Lung (tissue), 12 donors: ENCODE data around the gene APLN. TPM values are rescaled to one million over a fixed set of nuclear protein-coding genes. Genes with fewer than 3 reads are reported as not detected.

Experiments
- ATAC-seq: fragments of 200-7000 bp; cut with Tn5 transposase; one replicate; pipeline ENCODE4 v1.9.1; 2020; ENCODE audit warnings: moderate number of reproducible peaks; ENCODE audit not compliant: insufficient read depth, low FRiP score
- DNase-seq, 3 donors: peaks; one replicate each; pipeline ENCODE4 v3.0.0-alpha.2; 2013 to 2017
- H3K27ac ChIP-seq, 2 donors: one replicate each; pipeline ENCODE4 v1.5.1; 2013; ENCODE audit warnings: mild to moderate bottlenecking in 2 of 2, moderate library complexity in 2 of 2, control low read depth in 1 of 2, inconsistent platforms in 1 of 2, low read depth in 1 of 2, low read length in 1 of 2
- H3K27me3 ChIP-seq, 3 donors: one replicate each; pipeline ENCODE4 v1.5.1; 2013; ENCODE audit warnings: low read length in 2 of 3; ENCODE audit not compliant: control insufficient read depth in 3 of 3, insufficient read depth in 3 of 3
- H3K36me3 ChIP-seq, 4 donors: one replicate each; pipeline ENCODE4 v1.5.1; 2013; ENCODE audit warnings: low read length in 4 of 4, mild to moderate bottlenecking in 1 of 4, moderate library complexity in 1 of 4; ENCODE audit not compliant: control insufficient read depth in 4 of 4, insufficient read depth in 4 of 4
- H3K4me1 ChIP-seq, 5 donors: one replicate each; pipeline ENCODE4 v1.5.1; 2013; ENCODE audit warnings: low read length in 5 of 5, mild to moderate bottlenecking in 2 of 5, moderate library complexity in 1 of 5; ENCODE audit not compliant: control insufficient read depth in 5 of 5, insufficient read depth in 5 of 5
- H3K4me3 ChIP-seq: one replicate; pipeline ENCODE4 v1.5.1; 2013; ENCODE audit warnings: mild to moderate bottlenecking, control low read depth, moderate library complexity
- H3K9ac ChIP-seq, 2 donors: one replicate each; pipeline ENCODE4 v1.5.1; 2013; ENCODE audit warnings: low read length in 2 of 2, control low read depth in 1 of 2; ENCODE audit not compliant: insufficient read depth in 1 of 2
- H3K9me3 ChIP-seq, 4 donors: one replicate each; pipeline ENCODE4 v1.5.1; 2013; ENCODE audit warnings: low read length in 3 of 4, mild to moderate bottlenecking in 1 of 4, moderate library complexity in 1 of 4; ENCODE audit not compliant: control insufficient read depth in 4 of 4, insufficient read depth in 3 of 4
- CTCF ChIP-seq: IDR thresholded peaks from 2 replicates; pipeline ENCODE4 v1.5.1; 2012; ENCODE audit warnings: mild to moderate bottlenecking; ENCODE audit errors: control extremely low read depth, extremely low read depth
- WGBS, 2 donors: extraction: QIAGEN DNeasy Blood & Tissue Kit; methylation state at CpG; one replicate each; pipeline ENCODE4 v1.1.7; 2013; 5-methylcytosine and 5-hydroxymethylcytosine counted together
- polyA plus RNA-seq, 2 donors: library from polyadenylated mRNA; stranded (reverse); fragments of 200-250 nt; gene quantifications; one replicate each; pipeline ENCODE4 v1.2.1, GENCODE V29; 2013
- total RNA-seq, 2 donors: library from RNA; depleted of rRNA in 1 of 2; stranded (reverse); fragments of >200 nt in 1 of 2; gene quantifications; one replicate each; pipeline ENCODE4 v1.2.1, GENCODE V29; 2014 to 2021
- donor health status: control.
- donor health status: control.
- donor health status: Bipolar disorder and iron deficiency.
- donor health status: healthy.
- donor health status: DM: yes; HTN: yes; CAD: no.

Gene APLN
- total and polyA plus RNA-seq, 4 donors: 1.8 to 10.4 (median 5.7) TPM

GRCh38 chrX:129700536-129700935, 45.8 kb upstream of the APLN start:
- Histone ChIP-seq H3K9me3 (peaks cover 0 to 3% (median 0%) of the 10 kb centered on the region in 4 donors), H3K27me3 (no peaks in the 10 kb centered on the region), H3K36me3 (no peaks in the 10 kb centered on the region), H3K4me1 (peaks cover 0 to 5% (median 0%) of the 10 kb centered on the region in 5 donors), H3K27ac (no peak overlapping the region), H3K4me3 (no peak overlapping the region), H3K9ac (no peak overlapping the region)
- ATAC-seq: no peak
- no peak for TF ChIP-seq CTCF
- 73 to 96% methylated on average over 4 of the region's 4 CpGs for WGBS, 2 donors
- DNase-seq: no peak

- H3K27me3 ChIP-seq: no peaks in the 10 kb centered on the region
- H3K4me1 ChIP-seq: peaks cover 0 to 5% (median 0%) of the 10 kb centered on the region in 5 donors
- no peak for DNase-seq
- H3K9me3 ChIP-seq: peaks cover 0 to 2% (median 0%) of the 10 kb centered on the region in 4 donors
- H3K36me3 ChIP-seq: no peaks in the 10 kb centered on the region
- no peak for ATAC-seq
- H3K4me3 ChIP-seq: no peak overlapping the region
- H3K9ac ChIP-seq: no peak overlapping the region
- no peak for TF ChIP-seq CTCF
- H3K27ac ChIP-seq: no peak overlapping the region
These were observed 43.4 kb upstream of the APLN start for GRCh38 chrX:129698150-129698549.

- TF ChIP-seq CTCF: no peak
- DNase-seq (no peak), ATAC-seq (no peak)
- Histone ChIP-seq H3K36me3 (no peaks in the 10 kb centered on the region), H3K27me3 (no peaks in the 10 kb centered on the region), H3K4me3 (no peak overlapping the region), H3K9ac (no peak overlapping the region), H3K27ac (no peak overlapping the region), H3K9me3 (peaks cover 0 to 2% (median 0%) of the 10 kb centered on the region in 4 donors), H3K4me1 (peaks cover 0 to 5% (median 0%) of the 10 kb centered on the region in 5 donors)
- 69 to 91% methylated on average over 9 of the region's 9 CpGs for WGBS, 2 donors
These were observed 42.6 kb upstream of the APLN start for GRCh38 chrX:129697204-129697829.
